Endothelial cell of umbilical vein (primary cell): ENCODE measurements around the gene CLEC17A.
"Not testable (repeated sequence)": the region's sequence is repeated elsewhere in the genome, so short reads cannot be mapped to it uniquely, and the experiment has no call there.

Experiments used
- CTCF ChIP-seq, 2 donors: IDR thresholded peaks; 1 replicate in 1 of 2; 2 replicates in 1 of 2; pipeline ENCODE4 v1.5.1; 2011; ENCODE audit warnings: low read length in 2 of 2, mild to moderate bottlenecking in 2 of 2, moderate library complexity in 2 of 2, control low read depth in 1 of 2, inconsistent platforms in 1 of 2, low read depth in 1 of 2; ENCODE audit not compliant: insufficient read depth in 1 of 2; ENCODE audit errors: extremely low read depth in 1 of 2
- FOS ChIP-seq: IDR thresholded peaks from 2 replicates; pipeline ENCODE4 v1.6.1; 2011; ENCODE audit warnings: mild to moderate bottlenecking, low read length, moderate library complexity, borderline replicate concordance; ENCODE audit not compliant: insufficient read depth
- MYC ChIP-seq: IDR thresholded peaks from one replicate; pipeline ENCODE4 v1.6.1; 2011; ENCODE audit warnings: mild to moderate bottlenecking, low read depth, low read length

GRCh38 chr19:14624491-14624890, 41.6 kb downstream of the CLEC17A start:
- TF ChIP-seq CTCF (IDR thresholded peaks at IDR 0.05; ENCODE audit: extremely low read depth in 1 of 2, insufficient read depth in 1 of 2, low read depth in 1 of 2, low read length in 2 of 2); MYC; FOS: not testable (repeated sequence)
